SIG-M5 treated with dmso at 0.1 percent for 504 hours (cell line): Measurements from ENCODE around the gene GSG1L.

Experiments
- DNase-seq: peaks from one replicate; lab custom pipeline; 2025; ENCODE audit not compliant: unreplicated experiment; lab: John Stamatoyannopoulos, UW

Gene GSG1L

DNA sequence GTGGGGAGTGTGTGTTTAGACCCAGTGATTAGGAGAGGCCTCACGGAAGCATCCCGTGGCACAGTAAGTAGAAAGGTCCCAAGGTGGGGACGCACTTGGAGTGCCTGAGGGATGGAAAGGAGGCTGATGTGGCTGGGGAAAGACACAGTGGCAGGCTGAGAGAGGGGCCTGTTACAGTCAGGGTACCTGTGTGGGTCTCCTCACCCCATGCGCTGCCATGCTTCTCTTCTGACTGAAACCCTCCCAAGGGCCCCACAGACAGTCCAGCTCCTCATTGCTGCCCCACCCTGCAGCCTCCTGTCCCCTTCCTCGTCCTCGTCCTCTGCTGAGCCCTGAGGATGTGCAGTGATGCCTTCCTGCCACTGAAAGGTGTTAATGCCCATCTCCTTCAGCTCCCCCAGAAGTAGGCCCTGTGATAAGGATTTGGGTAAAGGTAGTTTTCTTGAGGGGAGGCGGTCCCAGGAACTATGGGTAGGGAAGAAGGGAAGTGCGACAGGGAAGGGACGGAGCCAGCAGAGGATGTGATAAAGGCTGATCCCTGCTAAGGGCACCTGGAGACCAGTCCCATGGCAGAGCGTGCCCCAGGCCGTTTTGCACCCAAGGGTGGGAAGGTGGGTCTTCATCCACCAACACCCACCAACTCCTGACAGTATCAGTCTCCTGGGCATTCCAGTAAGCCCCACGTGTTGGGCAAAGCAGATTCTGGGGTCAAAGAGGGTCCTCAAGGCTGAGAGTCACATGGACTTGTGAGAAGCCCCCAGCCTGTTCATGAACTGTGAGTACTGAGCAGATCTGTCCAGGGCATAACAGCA, 237.2 kb downstream of the GSG1L start:
- DNase-seq: no peak

DNA sequence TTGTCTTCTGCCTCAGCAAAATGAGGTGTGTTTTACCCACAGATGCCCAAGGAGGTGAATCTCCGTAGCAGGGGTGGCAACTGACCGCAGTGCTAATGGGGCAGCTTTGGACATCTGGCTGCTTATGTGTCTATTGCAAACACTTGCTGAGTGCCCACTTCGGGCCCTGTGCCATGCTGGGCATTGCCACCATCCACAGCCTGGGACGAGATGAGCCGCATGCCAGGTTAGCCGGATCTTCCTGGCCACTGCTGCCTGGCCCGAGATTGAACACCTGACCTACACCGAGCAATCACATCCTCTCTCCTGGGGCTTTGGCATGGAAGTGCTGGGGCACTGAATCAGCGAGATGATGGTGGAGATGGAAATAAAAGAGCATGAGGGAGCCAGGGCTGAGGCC, 238.7 kb downstream of the GSG1L start:
- no peak for DNase-seq

DNA sequence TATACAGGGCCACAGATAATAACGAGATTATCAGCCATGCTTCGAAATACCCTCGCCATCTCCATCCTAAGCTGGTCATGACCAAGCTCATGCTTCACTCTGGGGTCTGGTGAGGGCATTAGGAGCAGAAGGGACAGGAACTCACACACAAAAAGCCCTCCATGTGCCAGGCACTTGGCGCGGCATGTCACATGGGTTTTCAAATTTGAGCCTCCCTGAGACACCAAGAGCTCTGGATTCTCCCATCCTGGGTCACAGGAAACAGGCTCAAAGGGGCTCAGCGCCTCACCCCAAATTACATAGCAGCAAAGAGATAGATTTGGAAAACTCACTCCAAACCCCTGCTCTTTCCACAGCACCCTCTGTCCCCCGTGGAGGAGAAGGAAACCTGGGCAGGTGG, 239.5 kb downstream of the GSG1L start:
- DNase-seq: no peak

DNA sequence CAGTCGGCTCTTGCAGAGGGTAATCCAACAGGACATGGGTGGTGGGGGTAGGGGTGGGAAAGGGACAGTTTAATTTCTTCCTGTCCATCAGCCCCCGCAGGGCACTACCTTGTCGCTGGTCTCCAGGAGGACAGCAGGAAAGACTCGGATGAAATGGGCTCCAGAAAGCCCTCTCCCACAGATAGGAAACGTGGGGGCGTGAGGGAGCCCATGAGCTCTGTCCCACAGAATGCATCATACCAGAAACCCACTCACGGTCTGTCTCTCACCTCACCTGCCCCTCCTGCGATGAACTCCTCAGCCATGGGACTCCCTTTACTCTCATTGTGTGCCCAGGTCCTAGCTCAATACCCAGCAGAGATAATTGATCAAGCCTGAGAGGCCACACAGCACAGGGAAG, 240.1 kb downstream of the GSG1L start:
- DNase-seq: no peak

DNA sequence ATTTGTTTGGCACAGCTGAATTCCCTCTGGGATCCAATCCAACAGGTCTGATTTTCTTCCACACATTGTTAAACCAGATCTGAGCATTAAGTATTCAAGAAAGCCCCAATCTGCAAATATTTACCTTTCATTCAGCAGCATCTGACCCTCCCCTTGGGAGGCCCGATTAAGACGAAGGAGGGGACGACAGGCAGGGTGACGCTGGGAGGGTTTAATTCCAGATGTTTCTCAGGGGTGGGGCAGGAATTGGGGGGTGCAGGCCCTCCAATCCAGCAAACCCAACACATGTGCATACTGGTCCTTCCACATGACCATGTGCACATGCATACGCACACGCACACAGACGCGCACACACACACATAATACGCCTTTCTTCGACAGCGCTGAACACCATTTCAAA, 240.5 kb downstream of the GSG1L start:
- peak; percentile 34 for DNase-seq

DNA sequence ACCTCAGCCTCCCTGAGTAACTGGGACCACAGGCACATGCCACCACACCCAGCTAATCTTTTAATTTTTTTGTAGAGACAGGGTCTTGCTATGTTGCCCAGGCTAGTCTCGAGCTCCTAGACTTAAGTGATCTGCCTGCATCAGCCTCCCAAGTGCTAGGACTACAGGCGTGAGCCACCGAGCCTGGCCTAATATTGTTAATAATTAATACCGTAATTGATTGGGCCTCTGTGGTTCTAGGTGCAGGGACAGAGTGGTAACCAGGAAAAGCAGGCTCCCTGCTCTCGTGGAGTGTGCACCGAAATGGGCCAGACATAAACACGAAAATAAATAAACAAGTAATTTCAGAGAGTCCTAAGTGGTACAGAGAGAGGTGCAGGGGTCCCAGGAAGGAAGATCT, 241.0 kb downstream of the GSG1L start:
- no peak for DNase-seq

DNA sequence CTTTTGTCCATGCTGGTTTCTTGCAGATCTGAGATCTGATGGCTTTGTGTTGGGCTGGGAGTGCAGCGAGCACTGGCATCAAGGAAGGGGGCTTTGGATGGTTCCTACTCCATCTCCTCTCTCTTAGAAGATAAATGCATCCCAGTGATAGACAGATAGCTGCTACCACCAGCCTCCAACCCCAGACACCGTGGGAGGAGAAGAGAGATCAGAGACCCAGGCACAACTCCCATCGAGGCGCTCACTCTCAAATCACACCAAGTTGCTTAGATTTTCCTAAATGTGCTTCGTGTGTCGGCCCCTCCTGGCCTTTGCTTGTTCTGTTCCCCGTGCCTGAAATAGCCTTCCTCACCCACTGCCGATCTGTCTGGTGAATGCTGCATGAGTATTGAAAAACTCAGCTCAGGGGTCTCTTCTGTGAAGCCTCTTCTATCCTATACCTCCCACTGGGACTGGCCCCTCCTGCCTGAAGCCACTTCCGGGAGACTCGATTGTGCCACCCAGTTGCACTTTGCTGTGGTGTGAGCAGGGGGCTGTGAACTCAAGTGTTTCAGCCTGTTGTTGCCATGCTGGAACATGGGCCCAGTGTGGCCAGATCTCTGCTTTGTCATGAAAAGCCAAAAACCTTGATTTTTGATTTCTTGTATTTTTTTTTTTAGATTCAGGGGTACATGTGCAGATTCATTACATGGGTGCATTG, 242.7 kb downstream of the GSG1L start:
- no peak for DNase-seq

DNA sequence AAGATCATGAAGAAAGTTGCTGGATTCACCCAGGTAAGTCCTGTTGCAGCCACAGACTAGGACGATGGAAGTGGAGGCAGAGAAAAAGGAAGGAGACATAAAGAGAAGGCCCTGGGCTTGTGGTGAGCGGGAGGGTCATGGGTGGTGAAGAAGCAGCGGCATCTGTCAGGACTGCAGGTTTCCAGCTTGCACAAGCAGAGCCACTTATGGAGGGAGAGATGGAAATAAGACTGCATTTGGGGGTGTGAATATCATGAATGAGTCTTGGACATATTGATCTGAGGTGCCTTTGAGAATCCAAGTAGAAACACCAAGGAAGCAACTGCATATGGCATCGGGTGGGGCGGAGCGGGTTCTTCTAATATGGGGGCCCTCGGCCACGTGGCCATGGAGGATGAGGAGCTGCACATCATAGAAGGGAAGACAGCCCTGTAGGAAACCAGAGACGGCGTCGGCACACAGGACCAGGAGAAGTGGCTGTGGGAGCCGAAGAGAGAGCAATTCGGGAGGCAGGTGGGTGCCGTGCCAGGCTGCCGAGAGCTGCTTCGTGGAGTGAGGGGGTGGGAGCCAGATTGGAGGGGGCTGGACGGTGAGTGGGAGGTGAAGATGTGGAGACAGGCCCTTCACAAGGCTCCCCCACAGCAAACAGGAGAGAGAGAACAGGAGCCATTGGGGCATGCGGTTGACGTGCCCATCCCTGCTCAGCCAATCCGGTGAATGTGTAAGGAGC, 243.5 kb downstream of the GSG1L start:
- no peak for DNase-seq

DNA sequence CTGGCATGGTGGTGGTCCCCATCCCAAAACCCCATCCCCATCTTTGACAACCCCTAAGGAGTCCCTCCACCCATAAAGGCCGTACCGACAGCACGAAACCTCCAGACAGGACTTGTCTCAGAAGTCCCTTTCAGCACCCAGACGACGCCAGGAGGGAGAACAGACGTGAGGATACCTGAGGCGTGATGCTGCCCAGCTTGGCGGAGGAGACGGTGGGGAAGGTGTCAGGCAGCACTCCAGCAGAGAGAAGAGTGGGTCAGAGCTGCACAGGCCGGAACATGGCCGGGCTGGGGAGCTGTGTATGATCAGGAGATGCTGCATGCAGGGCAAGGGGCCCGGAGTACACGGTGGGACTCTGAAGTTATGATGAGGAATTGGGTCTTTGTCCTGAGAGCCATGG, 244.2 kb downstream of the GSG1L start:
- DNase-seq: no peak

DNA sequence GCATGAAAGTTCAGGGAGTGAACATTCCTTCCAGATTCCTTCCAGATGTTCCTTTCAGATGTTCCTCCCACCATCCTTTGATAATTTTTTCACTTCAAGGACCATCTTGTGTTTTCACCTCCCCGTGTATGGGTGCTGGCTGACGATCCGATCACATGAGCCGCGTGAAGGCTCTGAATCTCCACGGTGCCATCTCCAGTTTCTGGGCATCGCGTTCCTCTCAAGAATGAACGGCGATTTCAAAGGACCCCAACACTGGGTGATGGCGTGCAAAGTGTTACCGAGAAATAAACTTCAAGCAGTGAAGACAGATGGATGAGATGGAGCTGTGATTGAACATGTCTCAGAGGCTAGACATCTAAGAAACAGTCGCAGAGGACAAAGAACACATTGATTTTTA, 245.3 kb downstream of the GSG1L start:
- no peak for DNase-seq

DNA sequence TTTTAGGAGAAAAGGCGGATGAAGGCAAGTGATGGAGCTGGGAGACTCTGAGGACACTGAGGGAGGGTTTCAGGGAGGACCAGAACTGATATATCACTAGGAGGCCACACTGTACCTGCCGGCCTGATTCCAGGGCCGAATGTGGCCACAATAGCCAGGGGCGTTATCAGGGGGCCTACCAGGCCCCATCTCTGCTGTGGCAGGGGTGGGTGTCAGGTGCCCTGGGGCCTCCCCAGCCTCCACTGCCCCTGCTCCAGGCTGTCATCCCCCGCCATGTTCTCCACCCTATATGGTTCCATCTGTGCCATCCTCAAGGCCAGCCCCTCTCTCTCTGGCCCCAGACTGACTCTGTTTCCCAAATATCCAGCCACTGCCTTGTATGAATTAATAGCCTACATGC, 246.5 kb downstream of the GSG1L start:
- DNase-seq: no peak

DNA sequence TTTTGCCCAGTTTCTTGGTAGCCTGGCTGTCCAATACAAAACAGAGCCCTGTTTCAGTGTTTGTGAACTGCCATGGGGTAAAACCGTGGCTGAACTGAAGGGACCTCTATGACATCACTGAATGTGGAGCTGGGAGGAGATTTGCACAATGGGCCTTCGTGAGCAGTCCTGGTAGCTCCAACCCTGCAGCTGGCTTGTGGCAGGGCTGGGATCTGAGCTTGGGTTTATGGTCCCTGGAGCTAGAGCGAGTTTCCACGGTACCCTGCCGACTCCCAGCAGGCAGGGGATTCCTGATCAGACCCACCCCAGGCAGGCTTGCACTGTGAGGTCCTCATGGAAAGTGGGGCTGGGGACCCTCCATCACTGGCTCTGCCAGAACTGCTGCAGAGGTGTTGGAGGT, 247.0 kb downstream of the GSG1L start:
- DNase-seq: no peak

DNA sequence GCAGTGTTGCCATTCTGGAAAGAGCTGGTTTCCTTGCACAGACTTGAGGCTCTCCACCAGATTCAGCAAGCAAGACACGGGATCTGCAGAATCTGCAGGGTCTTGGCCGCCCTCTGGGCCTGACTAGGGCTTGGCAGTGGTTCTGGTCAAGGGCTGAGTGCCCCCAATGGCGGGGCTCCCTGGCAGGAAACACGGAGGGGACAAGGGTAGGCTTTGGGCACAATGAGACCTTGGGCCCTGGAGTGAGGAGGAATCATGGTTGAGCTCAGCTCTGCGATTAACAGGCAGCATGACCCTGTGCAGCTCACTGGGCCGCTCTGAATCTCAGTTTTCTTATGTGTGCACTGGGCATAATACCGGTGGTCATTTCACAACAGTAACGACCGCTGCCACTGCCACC, 249.9 kb downstream of the GSG1L start:
- no peak for DNase-seq

DNA sequence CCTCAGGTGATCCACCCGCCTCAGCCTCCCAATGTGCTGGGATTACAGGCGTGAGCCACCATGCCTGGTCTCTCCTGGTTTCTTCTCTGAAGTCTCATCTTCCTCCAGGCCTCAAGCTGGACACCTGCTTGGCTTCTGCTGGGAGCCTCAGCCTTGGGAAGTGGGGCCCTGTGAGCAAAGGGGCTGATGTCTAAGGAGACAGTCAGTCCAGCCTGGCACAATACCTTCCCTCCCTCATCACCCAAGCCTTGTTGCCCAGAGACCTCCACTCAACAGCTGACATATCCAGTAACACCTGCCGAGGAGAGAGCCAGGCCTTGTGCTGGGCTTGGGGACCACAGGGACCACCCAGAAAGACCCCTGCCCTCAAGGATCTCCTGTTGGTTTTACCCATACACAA, 251.6 kb downstream of the GSG1L start:
- DNase-seq: no peak

DNA sequence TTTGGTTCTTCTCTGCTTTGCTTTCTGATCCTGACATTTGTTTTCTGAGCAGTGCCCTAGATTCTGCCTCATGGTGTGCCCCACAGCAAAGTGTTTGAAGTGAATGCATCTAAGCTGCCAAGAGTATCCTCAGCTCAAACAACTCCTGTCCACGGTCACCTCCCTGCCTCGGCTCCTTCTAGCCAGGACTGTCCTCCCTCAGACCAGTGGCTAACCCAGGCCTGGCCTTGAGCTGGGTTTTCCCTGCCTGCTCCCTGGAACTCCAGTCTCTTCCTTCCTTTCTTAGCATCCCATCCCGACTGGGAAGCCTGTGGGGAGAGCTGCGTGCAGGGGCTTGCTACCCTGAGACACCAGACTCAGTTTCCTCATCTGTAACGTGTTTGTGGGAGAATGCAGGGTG, 256.5 kb downstream of the GSG1L start:
- DNase-seq: no peak

DNA sequence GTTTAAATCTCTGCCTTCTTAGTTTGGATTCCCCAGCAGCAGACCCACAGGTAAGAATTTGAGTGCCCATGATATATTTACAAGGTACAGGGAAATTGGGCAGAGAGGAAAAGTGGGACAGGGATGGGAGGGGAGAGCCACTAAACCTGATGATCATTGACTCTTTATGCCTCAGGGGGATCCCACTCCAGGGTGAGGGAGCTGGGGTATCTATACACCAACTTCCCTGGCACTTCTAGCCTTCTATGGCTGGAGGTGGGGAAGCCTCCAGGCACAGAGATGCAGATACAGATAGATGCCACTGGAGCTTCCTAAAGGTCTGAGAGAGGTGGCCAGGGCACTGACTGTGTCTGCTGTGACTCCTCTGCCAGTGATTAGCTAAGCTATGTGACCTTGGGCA, 257.1 kb downstream of the GSG1L start:
- no peak for DNase-seq

DNA sequence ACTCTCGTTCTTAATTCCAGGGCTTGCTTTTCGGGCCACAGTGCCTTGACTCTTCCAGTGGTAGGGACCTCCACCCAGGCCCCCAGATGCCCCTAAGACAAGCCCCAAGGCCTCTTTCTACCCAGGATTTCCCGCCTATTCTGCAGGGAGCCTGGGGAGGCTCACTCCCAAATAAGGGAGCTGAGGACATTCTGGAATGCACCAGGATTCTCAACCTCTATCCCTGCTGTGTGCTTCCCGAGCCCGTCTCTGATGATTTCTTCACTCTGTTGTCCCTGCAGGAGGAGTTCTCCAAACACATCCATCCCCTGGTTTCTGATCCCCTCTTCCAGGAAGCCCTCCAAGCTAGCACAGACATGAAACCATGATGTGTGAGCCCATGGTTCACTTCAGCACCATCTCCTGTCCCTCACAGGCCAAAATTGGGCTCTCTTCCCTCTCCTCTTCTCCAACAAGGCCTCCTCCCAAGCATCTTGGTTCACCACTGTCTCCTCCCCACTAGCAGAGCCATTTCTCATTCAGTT, 257.6 kb downstream of the GSG1L start:
- no peak for DNase-seq

DNA sequence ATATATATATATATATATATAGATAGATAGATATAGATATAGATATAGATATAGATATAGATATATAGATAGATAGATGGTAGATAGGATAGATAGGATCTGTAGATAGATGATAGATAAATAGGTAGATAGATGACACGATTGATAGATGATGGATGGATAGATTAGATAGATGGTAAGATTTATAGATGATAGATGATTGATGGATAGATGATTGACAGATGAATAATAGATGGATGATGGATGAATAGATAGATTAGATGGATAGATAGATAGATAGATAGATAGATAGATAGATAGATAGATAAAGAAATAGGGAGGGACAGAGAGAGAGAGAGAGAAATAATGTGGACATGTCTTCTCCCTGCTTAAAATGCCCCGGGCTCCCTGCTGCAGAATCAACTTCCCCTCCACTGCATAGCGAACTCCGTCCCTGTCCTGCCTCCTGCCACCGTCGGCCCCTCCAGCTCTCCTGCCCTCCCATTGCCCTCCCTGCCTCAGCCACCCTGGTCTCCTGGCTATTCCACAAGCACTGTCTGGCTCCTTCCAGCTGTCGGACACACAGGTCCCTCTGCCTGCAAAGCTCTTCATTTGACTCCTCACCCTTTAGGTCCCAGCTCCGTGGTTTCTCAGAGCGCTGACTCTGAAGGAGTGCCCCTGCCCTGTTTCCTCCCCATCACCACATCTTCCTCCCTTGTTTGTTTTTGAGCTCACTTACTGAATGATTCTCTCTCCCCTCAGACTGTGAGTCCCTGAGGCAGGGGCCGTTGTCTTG, 259.6 kb downstream of the GSG1L start:
- no peak for DNase-seq

DNA sequence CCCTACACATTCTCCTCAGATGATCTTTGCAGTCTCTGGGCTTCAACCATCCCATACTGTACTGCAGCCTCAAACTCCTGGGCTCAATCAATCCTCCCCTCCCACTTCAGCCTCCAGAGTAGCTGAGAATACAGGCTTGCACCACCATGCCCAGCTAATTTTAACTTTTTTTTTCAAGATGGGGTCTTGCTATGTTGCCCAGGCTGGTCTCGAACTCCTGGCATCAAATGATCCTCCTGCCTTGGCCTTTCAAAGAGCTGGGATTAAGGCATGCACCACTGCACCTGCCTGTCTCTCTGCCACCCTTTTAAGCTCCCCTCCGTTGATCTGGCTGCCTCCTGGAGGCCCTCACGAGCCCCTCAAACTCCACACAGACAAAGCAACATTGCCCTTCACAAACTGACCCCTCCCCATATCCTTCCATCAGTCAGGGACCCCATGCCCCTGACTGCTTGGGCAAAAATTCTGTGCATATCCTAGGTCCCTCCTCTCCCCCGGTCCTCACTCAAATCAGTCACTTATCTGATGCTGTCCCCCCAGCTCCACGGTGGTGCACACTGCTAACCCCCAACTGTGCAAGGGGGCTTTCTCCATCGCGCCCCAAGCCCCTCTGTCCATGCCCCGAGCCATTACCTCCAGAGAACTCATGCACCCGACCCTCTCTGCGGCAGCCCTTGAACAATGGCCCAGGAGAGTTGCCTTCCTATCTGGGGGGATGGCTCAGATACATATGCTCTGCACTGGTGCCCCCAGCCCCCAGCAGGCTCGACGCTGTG, 260.7 kb downstream of the GSG1L start:
- no peak for DNase-seq

DNA sequence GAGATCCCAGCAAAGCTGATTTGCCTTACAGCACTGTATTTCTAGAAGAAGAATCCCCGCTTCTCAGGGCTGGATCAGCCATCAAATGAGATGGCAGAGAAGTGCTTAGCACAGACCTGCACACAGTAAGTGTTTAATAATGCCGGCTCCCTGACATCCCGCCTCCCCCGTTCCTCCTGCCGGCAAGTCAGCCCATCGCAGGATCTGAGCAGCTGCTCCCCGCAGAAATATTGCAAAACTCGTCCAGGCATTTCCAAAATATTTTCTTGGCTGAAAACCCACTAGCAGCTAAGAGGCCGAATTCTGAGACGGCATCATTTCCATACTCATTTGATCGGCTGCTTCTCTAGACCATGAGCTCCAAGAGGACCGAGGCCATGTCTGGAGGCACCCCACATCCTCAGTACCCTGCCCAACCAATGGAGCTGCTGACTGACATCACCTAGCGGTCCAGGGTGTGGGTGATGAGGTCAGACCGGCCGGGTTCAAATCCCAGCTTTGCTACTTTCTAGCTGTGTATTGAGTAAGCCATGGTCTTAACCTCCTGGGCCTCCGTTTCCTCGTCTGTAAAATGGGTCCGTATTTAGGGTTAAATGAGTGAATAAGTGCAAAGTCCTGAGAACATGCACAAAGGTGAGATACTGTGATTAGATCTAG, 262.1 kb downstream of the GSG1L start:
- no peak for DNase-seq
